HG02970 (cell line): ENCODE data around the gene ACACB.

Experiments
- ATAC-seq: cut with Tn5 transposase; IDR thresholded peaks from one replicate; pipeline ENCODE4 v1.9.1; 2021; ENCODE audit warnings: mild to moderate bottlenecking, moderate library complexity, moderate number of reproducible peaks; ENCODE audit not compliant: unreplicated experiment, low FRiP score

ACACB gene

GRCh38 chr12:109247831-109248654 lies 131.7 kb downstream of the ACACB start:
- ATAC-seq, result no peak

- ATAC-seq, result no peak
These were observed 134.1 kb downstream of the ACACB start for GRCh38 chr12:109250523-109250922.

- no peak for ATAC-seq
These were observed 136.4 kb downstream of the ACACB start for GRCh38 chr12:109252799-109253198.

GRCh38 chr12:109253913-109254544 lies 137.6 kb downstream of the ACACB start:
- ATAC-seq, result no peak

- ATAC-seq, result no peak
These were observed 139.0 kb downstream of the ACACB start for GRCh38 chr12:109255377-109255776.

GRCh38 chr12:109256011-109256410 lies 139.6 kb downstream of the ACACB start:
- no peak for ATAC-seq

GRCh38 chr12:109258201-109258600 lies 141.8 kb downstream of the ACACB start:
- ATAC-seq, result no peak

GRCh38 chr12:109258607-109259544 lies 142.5 kb downstream of the ACACB start:
- no peak for ATAC-seq

- ATAC-seq, result no peak
These were observed 143.1 kb downstream of the ACACB start for GRCh38 chr12:109259545-109259895.

- ATAC-seq, result no peak
These were observed 144.7 kb downstream of the ACACB start for GRCh38 chr12:109261087-109261486.

GRCh38 chr12:109261939-109262338 lies 145.6 kb downstream of the ACACB start:
- no peak for ATAC-seq

GRCh38 chr12:109263439-109263838 lies 147.1 kb downstream of the ACACB start:
- ATAC-seq, result no peak

- no peak for ATAC-seq
These were observed 147.9 kb downstream of the ACACB start for GRCh38 chr12:109264095-109264942.

GRCh38 chr12:109264943-109265650 lies 148.7 kb downstream of the ACACB start:
- ATAC-seq, result no peak

- ATAC-seq, result no peak
These were observed 149.9 kb downstream of the ACACB start for GRCh38 chr12:109266106-109266879.

GRCh38 chr12:109267361-109267760 lies 151.0 kb downstream of the ACACB start:
- ATAC-seq, result no peak

GRCh38 chr12:109268896-109269295 lies 152.5 kb downstream of the ACACB start:
- no peak for ATAC-seq

GRCh38 chr12:109269428-109269827 lies 153.0 kb downstream of the ACACB start:
- ATAC-seq, result no peak

GRCh38 chr12:109270494-109270893 lies 154.1 kb downstream of the ACACB start:
- no peak for ATAC-seq
